Cardiac septum (tissue), 1 donor: ENCODE results near the gene ACOXL. TPM values are rescaled to one million over a fixed set of nuclear protein-coding genes. Genes with fewer than 3 reads are reported as not detected.

Experiments used
- DNase-seq: peaks from one replicate; pipeline ENCODE4 v3.0.0-alpha.2; 2020; ENCODE audit warnings: low spot score
- intact Hi-C: fragments of 100-400 bp; cut with DNase I; formaldehyde crosslinking; loops from one replicate; pipeline ENCODE4 v1.14.0; 2022
- total RNA-seq: library from RNA; stranded (reverse); fragmentation: NEBNext Ultra II Directional; extraction: Animal tissue kit (Norgen Biotek cat#: 25700); gene quantifications from one replicate; pipeline ENCODE4 v1.2.1, GENCODE V29; 2021
- donor health status: DM: no; HTN: no; CAD: no.

The ACOXL gene
- total RNA-seq, 1 donor from 2014 or later = not detected

DNA sequence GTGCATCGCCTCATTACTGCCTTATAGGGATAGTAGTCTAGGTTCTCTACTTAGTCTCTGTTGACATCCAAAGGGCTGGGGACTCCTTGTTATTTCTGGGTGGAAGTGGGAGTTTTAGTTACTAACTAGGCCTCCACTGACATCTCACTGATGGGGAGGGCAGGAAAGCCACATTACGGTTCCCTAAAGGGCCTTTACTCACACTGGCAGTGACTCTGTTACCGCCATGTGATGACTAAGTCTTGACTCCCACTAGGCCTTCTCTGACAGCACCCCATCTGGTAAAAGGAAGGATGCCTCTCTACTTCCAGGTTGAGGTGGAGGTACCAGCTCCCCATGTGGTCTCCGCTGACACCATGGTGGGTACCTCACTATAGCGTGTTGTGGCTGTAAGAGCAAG, 374.3 kb downstream of the ACOXL start:
- intact Hi-C loops = no loop called here
- DNase-seq = no peak

GRCh38 chr2:111108745-111109271, 376.4 kb downstream of the ACOXL start:
- intact Hi-C loops = no loop called here
- DNase-seq = no peak

DNA sequence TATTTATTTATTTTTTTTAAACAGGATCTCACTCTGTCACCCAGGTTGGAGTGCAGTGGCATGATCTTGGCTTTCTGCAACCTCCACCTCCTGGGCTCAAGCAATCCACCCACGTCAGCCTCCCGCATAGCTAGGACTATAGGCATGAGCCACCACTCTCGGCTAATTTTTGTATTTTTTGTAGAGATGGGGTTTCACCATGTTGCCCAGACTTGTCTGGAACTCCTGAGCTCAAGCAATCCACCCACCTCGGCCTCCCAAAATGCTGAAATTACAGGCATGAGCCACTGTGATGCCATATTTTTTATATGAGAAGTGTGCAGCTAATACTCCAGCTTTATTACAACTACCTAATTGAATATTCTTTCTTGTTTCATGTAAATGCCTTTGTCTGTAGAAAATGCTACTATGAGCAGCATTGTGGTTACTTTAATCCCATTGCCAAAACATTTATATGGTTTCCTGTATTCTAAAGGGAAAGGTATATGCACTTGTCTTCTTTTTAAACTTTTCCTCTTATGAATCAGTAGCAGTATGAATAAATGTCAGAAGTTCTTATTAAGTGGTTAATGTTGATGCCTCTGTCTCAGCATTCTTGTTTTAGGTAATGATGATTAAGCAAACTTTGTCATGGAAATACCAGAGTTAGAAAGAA, 378.9 kb downstream of the ACOXL start:
- no peak for DNase-seq
- intact Hi-C loops = loop anchor here (10.0 kb wide), 3 partner anchors 344 to 624 kb away; no protein-coding TSS in a partner anchor

GRCh38 chr2:111113838-111114237, 381.5 kb downstream of the ACOXL start:
- intact Hi-C loops = loop anchor here (10.0 kb wide), 3 partner anchors 341 to 621 kb away; no protein-coding TSS in a partner anchor

DNA sequence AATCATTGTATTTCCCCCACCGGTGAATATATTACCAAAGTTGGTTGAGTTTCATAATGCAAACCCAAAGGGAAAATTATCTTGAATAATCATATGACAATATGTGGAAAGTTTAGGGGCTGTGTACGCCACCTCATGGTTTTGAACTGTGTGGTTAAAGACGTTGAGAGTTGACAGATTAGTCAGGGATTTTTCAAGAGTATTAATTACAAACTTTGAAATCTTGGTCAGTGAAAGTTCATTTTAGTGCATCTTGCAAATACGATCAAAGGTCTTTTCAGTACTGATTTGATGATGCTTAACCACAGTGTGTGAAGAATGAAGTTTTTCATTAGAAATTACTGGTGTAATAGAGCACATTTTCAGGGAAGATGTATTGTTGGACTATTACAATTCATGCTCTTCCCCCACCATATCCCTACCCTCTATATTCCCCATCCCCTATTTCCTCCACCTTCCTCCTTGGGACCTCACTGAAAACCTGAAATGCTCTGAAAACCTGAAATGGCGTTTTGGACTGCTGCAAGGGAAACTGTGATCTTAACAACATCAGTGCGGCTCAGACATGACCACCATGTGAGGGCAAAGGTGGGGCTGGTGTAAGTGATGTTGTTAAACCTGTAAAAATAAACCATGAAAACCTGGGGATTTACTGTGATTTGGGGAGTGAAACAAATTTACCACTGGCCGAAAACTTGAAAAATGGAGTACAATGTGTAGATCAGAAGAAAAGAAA, 383.8 kb downstream of the ACOXL start:
- no peak for DNase-seq
- intact Hi-C loops = loop anchor here (2.0 to 10.0 kb wide), 5 partner anchors 304 to 619 kb away; no protein-coding TSS in a partner anchor

More at GRCh38 chr2:111113838-111114237, 381.5 kb downstream of the ACOXL start:
- DNase-seq = no peak

GRCh38 chr2:111116843-111117597, 384.6 kb downstream of the ACOXL start:
- intact Hi-C loops = loop anchor here (2.0 to 10.0 kb wide), 5 partner anchors 305 to 618 kb away; no protein-coding TSS in a partner anchor
- DNase-seq = peak; percentile 82

DNA sequence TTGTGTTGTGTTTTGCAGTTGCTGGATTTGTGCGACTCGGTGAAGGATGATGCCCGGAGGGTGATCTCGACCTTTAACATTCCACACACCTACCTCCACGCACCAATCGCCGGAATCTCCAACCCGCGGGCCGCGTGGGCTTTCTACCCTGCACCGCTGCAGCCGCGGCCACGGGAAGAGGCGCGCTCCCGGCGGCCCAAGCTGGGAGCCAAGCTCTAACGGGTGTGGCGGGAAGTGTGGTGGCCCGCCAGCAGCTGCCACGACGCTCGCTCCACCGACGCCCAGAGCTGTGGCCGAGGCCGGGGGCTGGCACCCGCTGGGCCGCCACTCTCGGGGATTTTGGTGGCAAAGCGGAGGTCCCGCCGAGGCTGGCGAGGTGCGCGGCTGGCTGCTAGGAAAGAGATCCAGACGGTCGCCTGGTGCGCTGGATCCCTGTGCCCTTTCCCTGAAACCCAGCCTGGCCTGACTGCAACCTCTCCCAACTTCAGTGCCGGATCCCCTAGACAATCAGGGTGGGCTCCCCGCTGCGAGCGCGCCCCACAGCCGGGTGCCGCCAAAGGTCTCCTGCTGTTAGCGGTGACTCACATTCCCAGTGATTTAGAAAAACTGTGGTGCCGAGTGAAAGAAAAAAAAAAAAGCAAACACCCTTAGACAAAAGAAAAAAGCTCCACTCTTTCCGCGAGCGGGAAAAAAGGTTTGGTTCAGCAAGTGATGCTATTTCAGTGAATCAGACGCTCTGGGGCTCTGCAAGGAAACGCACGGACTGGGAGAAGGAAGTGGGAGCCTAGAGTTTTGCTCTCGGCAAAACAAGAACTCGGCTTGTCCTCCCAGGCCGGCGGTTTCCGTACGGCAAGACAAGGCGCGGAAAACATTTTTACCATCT, 385.5 kb downstream of the ACOXL start:
- intact Hi-C loops = loop anchor here (2.0 to 10.0 kb wide), 5 partner anchors 306 to 617 kb away; no protein-coding TSS in a partner anchor
- no peak for DNase-seq

DNA sequence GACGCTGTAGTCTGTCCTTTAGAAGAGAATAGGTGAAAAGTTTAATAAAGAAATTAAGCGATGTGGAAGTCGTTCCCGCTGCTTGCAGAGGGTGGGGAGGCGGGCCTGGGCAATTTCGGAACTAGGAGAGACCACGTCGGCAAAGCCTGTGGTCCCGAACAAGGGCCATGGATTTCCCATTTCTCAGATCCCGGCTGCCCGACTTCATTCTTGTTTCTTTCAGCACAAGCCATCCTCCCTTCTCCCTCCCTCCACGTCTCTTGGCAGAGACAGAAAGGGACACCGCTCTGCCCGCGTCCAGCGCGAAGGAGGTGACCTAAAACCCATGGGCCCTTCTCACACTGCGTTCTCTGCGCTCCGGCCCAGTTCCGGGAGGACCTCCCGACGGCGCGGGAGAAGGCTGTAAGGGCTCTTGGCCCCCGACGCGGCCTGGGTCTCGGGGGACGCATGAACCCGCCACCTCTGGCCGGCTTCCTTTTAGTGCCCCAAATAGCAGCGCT, 386.2 kb downstream of the ACOXL start:
- intact Hi-C loops = loop anchor here (5.0 to 10.0 kb wide), 4 partner anchors 306 to 616 kb away; no protein-coding TSS in a partner anchor
- DNase-seq = no peak

DNA sequence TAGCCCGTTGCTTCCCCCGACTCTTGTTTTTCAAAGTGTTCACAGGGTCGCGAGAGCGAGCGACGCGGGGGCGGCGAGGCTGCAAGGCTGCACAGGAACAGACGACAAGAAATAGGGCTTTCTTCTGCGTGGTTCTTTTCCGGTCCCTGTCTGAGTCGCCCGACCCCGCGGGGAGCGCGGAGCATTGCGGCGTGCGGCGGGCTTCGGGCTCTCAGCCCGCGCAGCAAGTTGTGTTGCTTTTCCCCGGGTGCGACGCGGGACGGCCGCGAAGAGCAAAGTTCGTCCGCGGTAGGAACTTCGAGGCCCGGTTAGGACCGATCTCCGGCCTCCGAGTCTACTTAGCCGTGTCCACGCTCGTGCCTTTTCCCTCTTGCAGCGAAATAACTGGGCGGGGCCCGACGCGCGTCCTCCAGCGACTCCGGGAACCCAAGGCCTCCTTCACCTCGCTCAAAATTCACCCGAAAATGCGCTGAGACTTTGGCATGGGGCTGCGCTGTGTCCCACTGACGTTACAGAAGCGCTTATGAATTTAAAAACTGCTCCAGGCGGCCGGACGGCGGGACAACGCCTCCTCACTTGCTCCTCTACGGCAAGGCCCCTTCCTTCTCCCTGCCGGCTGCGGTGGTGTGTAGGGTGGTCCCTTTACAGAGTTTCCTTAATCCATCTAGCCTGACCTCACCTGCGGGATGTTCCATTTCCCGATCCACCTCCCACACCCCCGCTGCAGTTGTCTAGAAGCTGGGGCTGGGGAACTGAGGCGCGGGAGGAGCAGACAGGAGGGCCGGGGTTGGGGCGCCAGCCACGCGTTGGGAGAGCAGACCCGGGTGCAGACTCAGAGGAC, 386.8 kb downstream of the ACOXL start:
- no peak for DNase-seq
- intact Hi-C loops = loop anchor here (5.0 to 10.0 kb wide), 4 partner anchors 307 to 616 kb away; no protein-coding TSS in a partner anchor

DNA sequence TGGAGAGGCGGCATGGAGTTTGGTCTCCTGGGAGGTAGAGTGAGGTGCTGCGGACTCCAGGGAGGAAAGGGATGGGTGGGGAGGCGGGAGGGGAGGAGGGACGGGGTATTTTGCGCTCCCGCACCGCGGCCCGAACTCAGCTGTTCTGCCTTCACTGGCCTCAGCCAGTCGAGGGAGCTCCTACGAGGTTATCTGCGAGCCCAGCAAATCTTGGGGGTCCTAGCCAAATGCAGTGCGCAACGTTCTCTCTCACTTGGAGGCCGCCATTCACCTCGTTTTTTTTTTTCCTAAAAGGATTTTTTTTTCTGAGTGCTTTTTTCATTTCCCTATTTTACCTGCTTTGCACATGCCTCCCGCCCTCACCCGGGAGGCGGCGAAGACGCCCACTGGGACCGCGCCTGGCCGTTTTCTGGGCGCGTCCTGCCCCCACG, 387.5 kb downstream of the ACOXL start:
- no peak for DNase-seq
- intact Hi-C loops = loop anchor here (5.0 to 10.0 kb wide), 4 partner anchors 308 to 615 kb away; no protein-coding TSS in a partner anchor

DNA sequence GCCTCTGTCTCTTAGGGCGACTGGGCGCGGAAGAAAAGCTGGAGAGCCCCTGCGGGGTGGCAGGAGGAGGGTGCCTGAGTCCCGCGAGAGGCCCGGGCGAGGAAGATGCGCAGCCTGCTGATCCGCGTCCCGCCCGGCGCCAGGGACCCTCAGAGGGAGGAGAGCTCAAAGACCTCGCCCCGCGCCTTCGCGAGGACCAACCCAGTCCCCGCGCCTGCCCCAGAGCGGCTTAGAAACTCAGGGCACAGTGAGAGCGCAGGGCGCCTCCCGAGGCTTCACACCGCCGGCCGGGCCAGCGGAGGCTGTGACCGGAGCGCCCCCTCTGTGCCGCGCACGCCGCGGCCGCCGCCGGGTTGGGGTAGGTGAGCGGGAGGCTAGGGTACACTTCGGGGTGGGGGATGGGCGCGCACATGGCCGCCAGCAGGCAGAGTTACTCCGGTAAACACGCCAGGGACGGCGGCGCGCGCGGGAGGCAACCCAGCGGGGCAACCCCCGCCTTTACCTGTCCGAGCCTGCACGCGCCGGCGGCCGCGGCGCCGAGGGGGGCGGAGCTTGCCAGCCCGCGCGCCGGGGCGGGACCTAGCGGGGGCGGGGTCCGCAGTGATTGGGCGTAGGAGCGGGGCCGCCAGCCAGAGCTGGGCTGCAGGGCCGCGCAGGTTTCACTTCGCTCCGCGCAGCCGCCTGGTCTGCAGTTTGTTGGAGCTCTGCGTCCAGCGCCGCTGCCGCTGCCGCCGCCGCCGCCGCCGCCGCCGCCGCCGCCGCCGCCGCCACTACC, 388.1 kb downstream of the ACOXL start, which contains the start of gene BCL2L11:
Gene BCL2L11 (plus strand): TSS at position 662 of the 775 bp plus-strand sequence. CDS start 2,832 bp downstream, outside the sequence.
- peak; percentile 98 for DNase-seq
- intact Hi-C loops = no loop called here

GRCh38 chr2:111121028-111121827, 388.9 kb downstream of the ACOXL start:
- intact Hi-C loops = no loop called here
- no peak for DNase-seq

- intact Hi-C loops = loop anchor here (2.0 kb wide), 1 partner anchor 41 kb away; no protein-coding TSS in a partner anchor
These were observed 389.7 kb downstream of the ACOXL start for GRCh38 chr2:111121828-111122630.

GRCh38 chr2:111122631-111123421, 390.5 kb downstream of the ACOXL start:
- DNase-seq = peak; percentile 90
- intact Hi-C loops = loop anchor here (2.0 kb wide), 1 partner anchor 40 kb away; no protein-coding TSS in a partner anchor

More at GRCh38 chr2:111121828-111122630, 389.7 kb downstream of the ACOXL start:
- DNase-seq = peak; percentile 94
